Tibial artery (tissue), 4 donors: Measurements from ENCODE around the gene PICALM.
"Not testable (repeated sequence)": the region's sequence is repeated elsewhere in the genome, so short reads cannot be mapped to it uniquely, and the experiment has no call there.

Source experiments
- DNase-seq, 2 donors: peaks; one replicate each; pipeline ENCODE4 v3.0.0-alpha.2; 2019
- H3K27ac ChIP-seq, 2 donors: fragments of 200-600 bp; sonication (generic) in 1 of 2; 1 replicate in 1 of 2; 2 replicates in 1 of 2; pipeline ENCODE4 v1.5.1; 2018 to 2019; ENCODE audit warnings: mild to moderate bottlenecking in 1 of 2
- H3K27me3 ChIP-seq, 2 donors: fragments of 200-600 bp; sonication (generic) in 1 of 2; one replicate each; pipeline versions ENCODE4 v1.5.1 to v1.6.0; 2016 to 2019
- H3K36me3 ChIP-seq, 3 donors: fragments of 200-600 bp; sonication (generic) in 2 of 3; one replicate each; pipeline ENCODE4 v1.5.1; 2016 to 2019; ENCODE audit warnings: mild to moderate bottlenecking in 2 of 3
- H3K4me1 ChIP-seq, 4 donors: fragments of 200-600 bp; sonication (generic) in 2 of 4; 1 replicate in 3 of 4; 2 replicates in 1 of 4; pipeline ENCODE4 v1.5.1; 2016 to 2019
- H3K4me3 ChIP-seq, 2 donors: fragments of 200-600 bp; sonication (generic) in 1 of 2; 1 replicate in 1 of 2; 2 replicates in 1 of 2; pipeline ENCODE4 v1.5.1; 2018 to 2019; ENCODE audit warnings: mild to moderate bottlenecking in 2 of 2
- H3K9me3 ChIP-seq, 3 donors: fragments of 200-600 bp; sonication (generic) in 1 of 3; one replicate each; pipeline ENCODE4 v1.5.1; 2016 to 2019
- intact Hi-C: fragments of 100-400 bp; cut with DNase I; formaldehyde crosslinking; loops from one replicate; pipeline ENCODE4 v1.15.0; 2023; ENCODE audit warnings: low total_unique reads
- TF ChIP-seq, protein P1 (sequence below), 2 experiments: fragments of 200-600 bp in 1 of 2; fragments of 450-650 bp in 1 of 2; IDR thresholded peaks; one replicate each; pipeline ENCODE4 v1.5.1; 2017 to 2019; ENCODE audit warnings: antibody characterized with exemption in 2 of 2, mild to moderate bottlenecking in 1 of 2, moderate library complexity in 1 of 2

Gene PICALM

DNA sequence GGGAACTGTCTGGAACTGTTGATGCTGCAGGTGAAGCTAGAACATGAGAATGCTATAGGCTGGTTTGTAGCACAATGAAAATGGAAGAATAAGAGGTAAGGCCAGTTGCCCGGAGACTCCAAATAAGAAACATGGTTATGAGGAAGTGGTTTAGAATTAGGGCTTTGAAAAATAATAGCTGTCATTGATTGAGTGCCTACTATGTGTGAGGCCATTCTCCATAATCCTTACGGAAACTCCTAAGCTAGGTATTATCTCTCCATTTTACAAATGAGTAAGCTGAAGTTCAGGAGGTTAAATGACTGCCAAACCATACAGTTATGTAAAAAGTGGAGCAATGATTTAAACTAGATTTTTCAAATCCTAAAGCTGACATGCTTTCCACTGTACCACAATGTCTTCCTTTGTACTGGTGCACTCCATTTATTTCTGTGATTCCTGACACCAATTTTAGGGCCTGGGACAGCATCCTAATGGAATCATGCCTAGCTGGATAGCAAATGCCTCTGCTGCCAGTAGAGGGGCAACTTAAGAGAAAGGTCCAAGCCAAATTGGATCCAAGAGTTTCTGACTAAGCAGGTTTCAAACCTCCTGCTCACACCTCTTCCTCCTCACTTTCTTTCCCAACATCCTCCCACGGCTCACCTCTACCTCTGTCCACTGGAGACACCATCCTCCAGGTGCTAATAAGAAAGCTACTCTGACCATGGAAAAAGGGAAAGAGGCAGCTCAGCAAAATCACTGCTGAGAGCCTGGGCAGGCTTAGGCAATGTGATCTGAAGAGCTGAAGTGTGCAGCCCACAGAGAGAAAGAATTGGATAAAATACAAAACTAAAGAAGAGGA is 46.9 kb upstream of the PICALM start:
- intact Hi-C loops: no loop called here
- DNase-seq: no peak
- TF ChIP-seq, protein P1, sequence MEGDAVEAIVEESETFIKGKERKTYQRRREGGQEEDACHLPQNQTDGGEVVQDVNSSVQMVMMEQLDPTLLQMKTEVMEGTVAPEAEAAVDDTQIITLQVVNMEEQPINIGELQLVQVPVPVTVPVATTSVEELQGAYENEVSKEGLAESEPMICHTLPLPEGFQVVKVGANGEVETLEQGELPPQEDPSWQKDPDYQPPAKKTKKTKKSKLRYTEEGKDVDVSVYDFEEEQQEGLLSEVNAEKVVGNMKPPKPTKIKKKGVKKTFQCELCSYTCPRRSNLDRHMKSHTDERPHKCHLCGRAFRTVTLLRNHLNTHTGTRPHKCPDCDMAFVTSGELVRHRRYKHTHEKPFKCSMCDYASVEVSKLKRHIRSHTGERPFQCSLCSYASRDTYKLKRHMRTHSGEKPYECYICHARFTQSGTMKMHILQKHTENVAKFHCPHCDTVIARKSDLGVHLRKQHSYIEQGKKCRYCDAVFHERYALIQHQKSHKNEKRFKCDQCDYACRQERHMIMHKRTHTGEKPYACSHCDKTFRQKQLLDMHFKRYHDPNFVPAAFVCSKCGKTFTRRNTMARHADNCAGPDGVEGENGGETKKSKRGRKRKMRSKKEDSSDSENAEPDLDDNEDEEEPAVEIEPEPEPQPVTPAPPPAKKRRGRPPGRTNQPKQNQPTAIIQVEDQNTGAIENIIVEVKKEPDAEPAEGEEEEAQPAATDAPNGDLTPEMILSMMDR (IDR thresholded peaks at IDR 0.05): no peak
- no peaks in the 10 kb centered on the region for H3K36me3 ChIP-seq
- H3K9me3 ChIP-seq: no peaks in the 10 kb centered on the region
- no peak overlapping the region for H3K27ac ChIP-seq
- H3K4me3 ChIP-seq: no peak overlapping the region
- no peaks in the 10 kb centered on the region for H3K27me3 ChIP-seq
- H3K4me1 ChIP-seq: peaks cover 0 to 25% (median 4%) of the 10 kb centered on the region in 4 donors

DNA sequence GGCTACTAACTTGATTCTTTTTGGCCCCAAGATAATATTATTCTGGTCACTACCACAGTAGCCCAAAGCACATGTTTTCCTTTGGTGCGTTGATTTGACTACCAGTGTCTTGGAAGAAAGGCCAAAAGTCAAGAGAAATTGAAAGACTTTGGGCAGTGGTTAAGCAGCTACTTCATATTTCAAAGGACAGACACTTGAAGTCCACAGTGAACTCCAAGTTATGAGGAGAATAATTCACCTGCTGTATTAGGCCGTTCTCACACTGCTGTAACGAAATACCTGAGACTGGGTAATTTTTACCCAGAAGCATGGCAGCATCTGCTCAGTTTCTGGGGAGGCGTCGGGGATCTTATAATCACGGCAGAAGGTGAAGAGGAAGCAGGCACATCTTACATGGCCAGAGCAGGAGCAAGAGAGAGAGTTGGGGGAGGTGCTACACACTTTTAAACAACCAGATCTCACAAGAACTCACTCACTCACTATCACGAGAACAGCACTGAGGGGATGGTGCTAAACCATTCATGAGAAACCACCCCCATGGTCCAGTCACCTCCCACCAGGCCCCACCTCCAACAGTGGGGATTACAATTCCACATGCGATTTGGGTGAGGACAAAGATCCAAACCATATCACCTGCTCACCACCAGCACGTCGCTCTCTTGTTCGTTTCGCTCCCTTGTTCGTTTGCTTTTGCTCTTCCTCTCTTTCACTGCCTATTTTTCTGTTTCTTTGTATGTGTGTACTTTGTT is 40.2 kb upstream of the PICALM start:
- DNase-seq: no peak
- Histone ChIP-seq H3K27me3 (no peaks in the 10 kb centered on the region), H3K4me3 (no peak overlapping the region), H3K36me3 (no peaks in the 10 kb centered on the region), H3K27ac (no peak overlapping the region), H3K9me3 (no peaks in the 10 kb centered on the region), H3K4me1 (peaks cover 0 to 5% (median 0%) of the 10 kb centered on the region in 4 donors)
- TF ChIP-seq, protein P1 (IDR thresholded peaks at IDR 0.05): no peak
- intact Hi-C loops: no loop called here

DNA sequence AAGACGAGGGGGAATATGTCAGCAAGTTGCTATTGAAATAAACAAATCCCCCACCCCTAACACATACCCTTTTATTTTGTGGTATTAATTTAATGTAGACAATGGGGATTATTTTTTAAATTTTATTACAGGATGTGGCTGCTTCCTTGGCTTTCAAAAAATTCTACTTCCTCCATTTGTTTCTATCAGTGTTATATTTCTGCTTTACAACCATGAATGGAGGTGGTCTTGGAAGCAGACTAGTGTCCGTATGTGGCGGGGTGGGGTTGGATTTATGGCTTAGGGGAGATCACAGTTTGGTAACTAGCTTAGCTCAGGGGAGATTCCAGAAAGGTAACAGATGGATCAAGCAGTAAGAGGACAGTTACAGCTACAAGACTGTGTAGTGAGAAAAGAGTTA is 39.3 kb upstream of the PICALM start:
- DNase-seq: no peak
- intact Hi-C loops: no loop called here
- no peak overlapping the region for H3K27ac ChIP-seq

DNA sequence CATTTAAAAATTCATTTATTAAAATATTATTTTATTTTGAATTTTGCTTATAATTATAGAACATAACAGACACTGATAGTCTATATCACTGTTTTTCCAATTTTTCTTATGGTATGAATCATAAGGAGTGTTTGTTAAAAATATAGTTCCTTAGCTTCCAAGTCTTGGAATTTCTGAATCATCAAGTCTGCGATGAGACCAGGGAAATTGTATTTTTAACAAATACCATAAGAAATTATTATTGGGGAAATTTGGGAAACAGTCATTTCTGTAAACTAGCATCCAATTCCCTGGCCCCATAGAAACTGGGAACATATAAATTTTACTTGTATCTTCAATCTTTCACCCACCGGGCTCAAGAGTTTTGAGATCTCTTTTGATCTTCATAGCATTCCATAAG is 38.0 kb upstream of the PICALM start:
- Histone ChIP-seq H3K27me3 (no peaks in the 10 kb centered on the region), H3K4me1 (peaks cover 0 to 6% (median 0%) of the 10 kb centered on the region in 4 donors), H3K36me3 (no peaks in the 10 kb centered on the region), H3K27ac (no peak overlapping the region), H3K9me3 (no peaks in the 10 kb centered on the region), H3K4me3 (no peak overlapping the region)
- DNase-seq: no peak
- intact Hi-C loops: no loop called here
- TF ChIP-seq, protein P1 (IDR thresholded peaks at IDR 0.05): no peak

More for the DNA sequence above, 39.3 kb upstream of the PICALM start:
- Histone ChIP-seq H3K4me3 (no peak overlapping the region), H3K36me3 (no peaks in the 10 kb centered on the region), H3K9me3 (no peaks in the 10 kb centered on the region), H3K27me3 (no peaks in the 10 kb centered on the region), H3K4me1 (peaks cover 0 to 5% (median 0%) of the 10 kb centered on the region in 4 donors)
- TF ChIP-seq, protein P1 (IDR thresholded peaks at IDR 0.05): no peak

DNA sequence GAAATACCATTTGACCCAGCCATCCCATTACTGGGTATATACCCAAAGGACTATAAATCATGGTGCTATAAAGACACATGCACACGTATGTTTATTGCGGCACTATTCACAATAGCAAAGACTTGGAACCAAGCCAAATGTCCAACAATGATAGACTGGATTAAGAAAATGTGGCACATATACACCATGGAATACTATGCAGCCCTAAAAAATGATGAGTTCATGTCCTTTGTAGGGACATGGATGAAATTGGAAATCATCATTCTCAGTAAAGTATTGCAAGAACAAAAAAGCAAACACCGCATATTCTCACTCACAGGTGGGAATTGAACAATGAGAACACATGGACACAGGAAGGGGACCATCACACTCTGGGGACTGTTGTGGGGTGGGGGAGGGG is 37.1 kb upstream of the PICALM start:
- H3K36me3 ChIP-seq, H3K9me3 ChIP-seq, H3K27ac ChIP-seq, H3K27me3 ChIP-seq, intact Hi-C loops, DNase-seq, H3K4me3 ChIP-seq: not testable (repeated sequence)
- H3K4me1 ChIP-seq: peaks cover 0 to 14% (median 0%) of the 10 kb centered on the region in 4 donors

DNA sequence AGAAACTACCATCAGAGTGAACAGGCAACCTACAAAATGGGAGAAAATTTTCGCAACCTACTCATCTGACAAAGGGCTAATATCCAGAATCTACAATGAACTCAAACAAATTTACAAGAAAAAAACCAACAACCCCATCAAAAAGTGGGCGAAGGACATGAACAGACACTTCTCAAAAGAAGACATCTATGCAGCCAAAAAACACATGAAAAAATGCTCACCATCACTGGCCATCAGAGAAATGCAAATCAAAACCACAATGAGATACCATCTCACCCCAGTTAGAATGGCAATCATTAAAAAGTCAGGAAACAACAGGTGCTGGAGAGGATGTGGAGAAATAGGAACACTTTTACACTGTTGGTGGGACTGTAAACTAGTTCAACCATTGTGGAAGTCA is 36.7 kb upstream of the PICALM start:
- H3K36me3 ChIP-seq, DNase-seq, H3K27me3 ChIP-seq, H3K4me3 ChIP-seq, H3K9me3 ChIP-seq, H3K27ac ChIP-seq, intact Hi-C loops: not testable (repeated sequence)
- peaks cover 0 to 14% (median 0%) of the 10 kb centered on the region in 4 donors for H3K4me1 ChIP-seq
